GM19240 (cell line): Measurements from ENCODE around the gene CCDC70.

ENCODE experiments used
- DNase-seq: peaks from one replicate; pipeline ENCODE4 v3.0.0; 2011; ENCODE audit warnings: low spot score; ENCODE audit not compliant: insufficient read length

The CCDC70 gene

DNA sequence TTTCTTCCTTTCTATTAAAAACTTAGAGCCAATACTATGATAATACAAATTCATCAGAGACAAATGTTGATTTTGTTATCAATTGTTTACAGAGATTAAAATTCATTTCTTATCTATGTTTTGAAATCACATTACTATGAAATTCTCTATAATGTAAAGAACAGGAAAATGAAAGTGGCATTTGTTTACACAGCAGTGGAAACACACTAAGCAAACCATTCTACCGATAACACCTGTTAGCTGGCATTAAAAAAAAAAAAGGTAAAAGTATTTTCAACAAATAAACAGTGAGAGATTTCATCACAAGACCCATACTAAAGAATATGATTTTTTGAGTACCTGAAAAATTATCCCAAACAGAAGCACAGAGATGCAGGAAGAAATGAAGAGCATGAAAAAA lies 4.8 kb upstream of the CCDC70 start:
- DNase-seq: no peak

GRCh38 chr13:51858433-51859247 lies 3.1 kb upstream of the CCDC70 start:
- no peak for DNase-seq

- DNase-seq: no peak
These were observed 1.2 kb downstream of the CCDC70 start for GRCh38 chr13:51862957-51863356.

DNA sequence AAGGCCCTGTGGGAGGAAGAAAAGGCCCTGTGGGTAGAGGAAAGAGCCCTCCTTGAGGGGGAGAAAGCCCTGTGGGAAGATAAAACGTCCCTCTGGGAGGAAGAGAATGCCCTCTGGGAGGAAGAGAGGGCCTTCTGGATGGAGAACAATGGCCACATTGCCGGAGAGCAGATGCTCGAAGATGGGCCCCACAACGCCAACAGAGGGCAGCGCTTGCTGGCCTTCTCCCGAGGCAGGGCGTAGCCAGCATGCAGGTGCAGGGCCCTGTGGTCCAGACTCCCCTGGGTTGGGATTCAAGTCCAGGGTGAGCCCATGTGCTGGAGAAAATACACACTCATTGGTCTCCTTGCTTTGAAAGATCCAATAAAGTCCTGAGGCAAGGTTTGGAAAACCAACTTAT lies 4.1 kb downstream of the CCDC70 start:
- no peak for DNase-seq

DNA sequence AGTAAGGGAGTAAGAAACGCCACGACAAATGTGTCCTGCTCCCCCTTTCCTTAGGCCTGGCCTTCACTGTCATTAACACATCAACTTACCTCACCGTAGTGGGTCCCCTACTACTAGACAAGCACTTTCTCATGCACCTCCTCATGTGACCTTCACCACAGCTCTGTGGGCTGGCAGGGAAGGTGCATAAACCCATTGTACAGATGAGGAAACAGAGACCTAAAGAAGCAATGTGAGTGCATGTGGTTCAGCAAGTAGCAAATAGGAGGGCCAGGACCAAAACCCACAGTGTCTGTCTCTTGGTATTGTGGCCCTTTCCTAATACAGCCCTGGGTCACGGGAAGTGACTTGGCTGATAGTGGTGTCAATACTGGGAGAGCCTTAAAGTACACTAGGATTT lies 5.3 kb downstream of the CCDC70 start:
- DNase-seq: no peak

- DNase-seq: no peak
These were observed 8.1 kb downstream of the CCDC70 start for GRCh38 chr13:51869916-51870315.

DNA sequence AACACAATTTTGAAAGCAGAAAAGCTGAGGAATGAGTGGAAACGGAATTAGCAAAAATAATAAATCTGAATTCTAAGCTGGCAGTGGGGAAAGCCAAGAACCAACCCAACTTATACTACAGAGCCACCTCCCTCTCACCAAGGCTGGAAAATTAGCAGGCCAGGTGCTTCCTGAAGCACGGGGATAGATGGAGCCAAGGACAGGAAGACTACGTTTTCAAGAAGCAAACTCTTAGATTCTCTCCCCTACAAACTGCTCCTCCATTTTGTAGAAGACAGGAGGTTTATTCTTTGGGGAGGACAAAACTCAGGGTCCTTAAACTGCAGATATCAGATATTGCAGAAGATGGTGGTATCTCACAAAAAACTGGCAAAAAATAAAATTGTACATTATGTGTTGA lies 8.8 kb downstream of the CCDC70 start:
- DNase-seq: no peak

- no peak for DNase-seq
These were observed 11.5 kb downstream of the CCDC70 start for GRCh38 chr13:51873117-51873798.

GRCh38 chr13:51873837-51874236 lies 12.1 kb downstream of the CCDC70 start:
- no peak for DNase-seq

GRCh38 chr13:51874651-51875050 lies 12.9 kb downstream of the CCDC70 start:
- no peak for DNase-seq

- no peak for DNase-seq
These were observed 17.4 kb downstream of the CCDC70 start for GRCh38 chr13:51879133-51879532.

DNA sequence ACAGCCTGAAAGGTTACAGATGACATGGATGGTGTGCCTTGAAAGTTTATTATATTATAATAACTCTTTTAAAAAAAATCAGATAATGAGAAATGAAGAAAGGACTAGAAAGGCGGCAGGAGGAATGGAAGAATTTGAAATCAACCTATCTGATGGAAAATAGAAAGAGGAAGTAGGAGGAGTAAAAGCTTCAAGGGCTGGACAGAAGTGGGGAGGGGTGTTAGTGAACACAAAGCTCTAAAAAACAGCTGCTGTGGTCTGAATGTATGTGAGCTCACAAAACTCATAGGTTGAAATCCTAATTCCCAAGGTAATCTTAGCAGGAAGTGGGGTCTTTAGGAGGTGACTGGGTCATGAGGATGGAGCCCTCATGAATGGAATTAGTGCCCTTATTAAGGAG lies 19.5 kb downstream of the CCDC70 start:
- no peak for DNase-seq

- DNase-seq: no peak
These were observed 20.9 kb downstream of the CCDC70 start for GRCh38 chr13:51882570-51883225.

DNA sequence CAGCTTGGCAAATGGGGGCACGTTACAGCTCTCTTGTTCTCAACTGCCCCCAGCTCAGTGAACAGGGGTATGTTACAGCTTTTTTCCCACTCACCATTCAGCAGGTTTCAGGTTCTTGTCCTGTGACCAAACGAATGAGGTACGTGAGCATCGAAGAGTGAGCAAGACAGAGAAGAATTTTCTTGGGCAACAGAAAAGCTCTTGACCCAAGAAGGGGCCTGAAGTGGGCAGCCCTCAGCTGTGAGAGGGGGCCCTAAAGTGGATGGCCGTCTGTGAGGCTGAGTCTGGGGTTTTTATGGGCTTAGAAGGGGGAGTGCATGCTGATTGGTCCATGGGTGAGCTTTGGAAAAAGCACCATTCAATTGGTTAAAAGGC lies 21.4 kb downstream of the CCDC70 start:
- no peak for DNase-seq

DNA sequence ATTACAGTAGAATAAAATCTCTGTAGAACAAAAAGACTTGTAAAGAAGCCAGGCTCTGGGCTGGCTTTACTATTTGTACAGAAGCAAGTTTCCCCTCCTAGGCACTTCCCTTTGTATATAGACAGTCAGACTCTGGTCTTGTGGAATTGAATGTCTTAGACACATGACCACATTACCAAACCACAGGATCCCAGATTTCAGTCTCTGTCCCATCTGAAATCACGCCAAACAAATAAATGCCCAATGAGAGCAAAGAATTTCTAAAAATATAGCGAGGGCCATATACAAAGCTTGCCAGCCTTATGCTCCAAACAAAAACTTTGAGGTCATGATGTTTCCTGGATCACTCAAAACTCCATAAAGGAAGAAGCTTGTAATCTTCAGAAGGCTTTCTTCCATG lies 23.9 kb downstream of the CCDC70 start:
- no peak for DNase-seq

DNA sequence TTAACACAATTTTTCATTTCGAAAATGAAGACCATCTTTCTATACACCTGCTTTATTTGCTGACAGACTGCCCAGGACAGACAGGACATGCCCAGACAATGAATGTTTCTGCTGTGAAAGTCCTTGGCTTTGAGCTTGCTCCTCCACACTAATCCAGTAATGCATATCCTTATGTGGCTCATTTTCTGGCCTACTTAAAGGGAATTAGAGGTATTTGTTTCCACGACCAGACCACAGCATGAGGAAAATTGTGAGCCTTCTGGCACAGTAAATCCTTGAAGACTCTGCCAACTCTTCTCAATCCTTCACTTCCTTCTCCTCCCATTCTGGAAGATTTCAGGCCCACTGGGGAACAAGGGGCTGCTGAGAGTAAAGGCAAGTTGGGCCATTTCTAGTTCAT lies 25.7 kb downstream of the CCDC70 start:
- DNase-seq: no peak

- DNase-seq: no peak
These were observed 30.9 kb downstream of the CCDC70 start for GRCh38 chr13:51892657-51893056.

DNA sequence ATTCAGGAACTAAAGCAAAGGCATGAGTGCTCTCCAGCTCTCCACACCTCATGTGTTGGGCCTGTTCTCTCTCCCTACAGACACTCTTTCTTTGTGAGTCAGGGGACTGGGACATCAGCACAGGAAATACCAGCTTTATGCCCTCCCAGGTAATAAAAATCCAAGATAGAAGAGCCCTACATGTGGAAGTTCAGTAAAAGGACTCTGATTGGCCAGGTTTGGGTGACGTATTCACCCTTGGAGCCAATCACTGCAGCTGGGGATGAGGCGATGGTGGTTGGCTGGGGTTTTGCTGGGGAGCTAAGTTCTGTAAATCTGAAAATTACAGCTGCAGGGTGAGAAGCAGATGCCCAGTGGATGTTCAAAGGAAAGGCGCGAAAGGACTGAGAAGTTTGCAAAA lies 32.5 kb downstream of the CCDC70 start:
- DNase-seq: no peak

- DNase-seq: peak; percentile 48
These were observed 34.4 kb downstream of the CCDC70 start for GRCh38 chr13:51895906-51896888.

- DNase-seq: no peak
These were observed 38.7 kb downstream of the CCDC70 start for GRCh38 chr13:51900471-51900870.

GRCh38 chr13:51902776-51903175 lies 41.0 kb downstream of the CCDC70 start:
- DNase-seq: no peak
